CD8-positive, alpha-beta memory T cell (primary cell): ENCODE results near the gene ADGRF1. TPM values are rescaled to one million over a fixed set of nuclear protein-coding genes. Genes with fewer than 3 reads are reported as not detected.

Experiments
- CTCF ChIA-PET: fragments of 350-600 bp; sonication (Branson Sonifier 250); formaldehyde crosslinking; loops from one replicate; lab custom pipeline; 2021; ENCODE audit warnings: antibody characterized with exemption; lab: Charles Lee
- POLR2A ChIA-PET: fragments of 350-600 bp; sonication (Branson Sonifier 250); formaldehyde crosslinking; loops from one replicate; lab custom pipeline; 2021; ENCODE audit warnings: antibody characterized with exemption; lab: Charles Lee
- DNase-seq, 5 donors: peaks; one replicate each; pipeline versions ENCODE4 v3.0.0 to v3.0.0-alpha.2; 2020 to 2022; ENCODE audit warnings: mixed read lengths in 1 of 5
- H3K27ac ChIP-seq: one replicate; pipeline ENCODE4 v1.7.0; 2013; ENCODE audit warnings: low read depth, mild to moderate bottlenecking, low read length, moderate library complexity
- H3K27me3 ChIP-seq: 2 replicates; pipeline ENCODE4 v1.7.0; 2013; ENCODE audit warnings: low read length, mild to moderate bottlenecking; ENCODE audit not compliant: insufficient read depth, poor library complexity, severe bottlenecking
- H3K36me3 ChIP-seq: 2 replicates; pipeline ENCODE4 v1.7.0; 2013; ENCODE audit warnings: mild to moderate bottlenecking, low read length, moderate library complexity; ENCODE audit not compliant: insufficient read depth
- H3K4me1 ChIP-seq: 2 replicates; pipeline ENCODE4 v1.7.0; 2013; ENCODE audit warnings: mild to moderate bottlenecking, low read length, moderate library complexity; ENCODE audit not compliant: insufficient read depth
- H3K4me3 ChIP-seq: 2 replicates; pipeline ENCODE4 v1.7.0; 2013; ENCODE audit warnings: mild to moderate bottlenecking, low read length
- H3K9me3 ChIP-seq: 2 replicates; pipeline ENCODE4 v1.7.0; 2013; ENCODE audit warnings: mild to moderate bottlenecking, low read length
- H3K27ac Mint-ChIP-seq, 8 donors: one replicate each; pipeline ENCODE4 v1.8.0; 2020 to 2021; ENCODE audit warnings: mixed read lengths in 8 of 8, mild to moderate bottlenecking in 6 of 8, inconsistent platforms in 3 of 8, moderate library complexity in 3 of 8
- H3K27me3 Mint-ChIP-seq, 2 donors: one replicate each; pipeline ENCODE4 v1.8.0; 2020 to 2021; ENCODE audit warnings: mixed read lengths in 2 of 2, mild to moderate bottlenecking in 1 of 2, moderate library complexity in 1 of 2
- H3K36me3 Mint-ChIP-seq, 3 donors: one replicate each; pipeline ENCODE4 v1.8.0; 2020 to 2021; ENCODE audit warnings: mixed read lengths in 3 of 3, inconsistent platforms in 1 of 3, mild to moderate bottlenecking in 1 of 3
- H3K4me1 Mint-ChIP-seq, 3 donors: one replicate each; pipeline ENCODE4 v1.8.0; 2020 to 2021; ENCODE audit warnings: mixed read lengths in 3 of 3, inconsistent platforms in 1 of 3, mild to moderate bottlenecking in 1 of 3
- H3K4me3 Mint-ChIP-seq, 7 donors: one replicate each; pipeline ENCODE4 v1.8.0; 2020 to 2021; ENCODE audit warnings: mixed read lengths in 7 of 7, mild to moderate bottlenecking in 6 of 7, moderate library complexity in 4 of 7, inconsistent platforms in 2 of 7
- H3K9me3 Mint-ChIP-seq, 5 donors: one replicate each; pipeline ENCODE4 v1.8.0; 2020 to 2022; ENCODE audit warnings: mixed read lengths in 5 of 5, mild to moderate bottlenecking in 3 of 5, moderate library complexity in 2 of 5, inconsistent platforms in 1 of 5
- polyA plus RNA-seq: library from polyadenylated mRNA; unstranded; fragments of 300-500 nt; fragmentation: Illumina TruSeq; gene quantifications from one replicate; pipeline ENCODE4 v1.2.3, GENCODE V29; 2021
- total RNA-seq, 2 experiments: library from RNA; stranded (reverse); gene quantifications; one replicate each; pipeline ENCODE4 v1.2.3, GENCODE V29; 2021

Gene ADGRF1
- total and polyA plus RNA-seq, 3 experiments from 2014 or later, result not detected

GRCh38 chr6:47070461-47070860 is 28.3 kb upstream of the ADGRF1 start:
- H3K36me3 ChIP-seq, result no peaks in the 10 kb centered on the region
- POLR2A ChIA-PET, result no interaction called here
- H3K4me1 ChIP-seq, result no peaks in the 10 kb centered on the region
- H3K4me3 ChIP-seq, result no peak overlapping the region
- H3K27me3 ChIP-seq, result no peaks in the 10 kb centered on the region
- Mint-ChIP-seq H3K4me3 (no peak overlapping the region), H3K27me3 (peaks cover 4% of the 10 kb centered on the region in 2 donors), H3K36me3 (peaks cover 0 to 1% (median 0%) of the 10 kb centered on the region in 3 donors), H3K4me1 (no peaks in the 10 kb centered on the region), H3K9me3 (no peaks in the 10 kb centered on the region), H3K27ac (no peak overlapping the region)
- DNase-seq, result no peak
- no peak overlapping the region for H3K27ac ChIP-seq
- H3K9me3 ChIP-seq, result no peaks in the 10 kb centered on the region
- CTCF ChIA-PET, result no interaction called here

- Mint-ChIP-seq H3K9me3 (no peaks in the 10 kb centered on the region), H3K4me3 (no peak overlapping the region), H3K27ac (no peak overlapping the region), H3K27me3 (peaks cover 0 to 2% of the 10 kb centered on the region in 2 donors), H3K36me3 (peaks cover 0 to 1% (median 0%) of the 10 kb centered on the region in 3 donors), H3K4me1 (no peaks in the 10 kb centered on the region)
- ChIA-PET CTCF (no interaction called here), POLR2A (no interaction called here)
- no peaks in the 10 kb centered on the region for H3K27me3 ChIP-seq
- H3K36me3 ChIP-seq, result no peaks in the 10 kb centered on the region
- no peaks in the 10 kb centered on the region for H3K9me3 ChIP-seq
- no peak overlapping the region for H3K27ac ChIP-seq
- H3K4me3 ChIP-seq, result no peak overlapping the region
- no peaks in the 10 kb centered on the region for H3K4me1 ChIP-seq
- DNase-seq, result no peak
Measured at GRCh38 chr6:47069156-47069555, 27.0 kb upstream of the ADGRF1 start.

- Mint-ChIP-seq H3K27me3 (peaks cover 2 to 3% of the 10 kb centered on the region in 2 donors), H3K9me3 (peaks cover 0 to 4% (median 0%) of the 10 kb centered on the region in 5 donors), H3K4me1 (no peaks in the 10 kb centered on the region), H3K27ac (no peak overlapping the region), H3K36me3 (peaks cover 0 to 1% (median 0%) of the 10 kb centered on the region in 3 donors), H3K4me3 (no peak overlapping the region)
- Histone ChIP-seq H3K27me3 (no peaks in the 10 kb centered on the region), H3K4me1 (no peaks in the 10 kb centered on the region), H3K27ac (no peak overlapping the region), H3K4me3 (no peak overlapping the region), H3K36me3 (no peaks in the 10 kb centered on the region), H3K9me3 (no peaks in the 10 kb centered on the region)
- POLR2A ChIA-PET, result no interaction called here
- no peak for DNase-seq
- CTCF ChIA-PET, result no interaction called here
Measured at GRCh38 chr6:47066418-47066817, 24.3 kb upstream of the ADGRF1 start.

GRCh38 chr6:47064274-47064673 is 22.1 kb upstream of the ADGRF1 start:
- H3K4me1 ChIP-seq, result no peaks in the 10 kb centered on the region
- peaks cover 0 to 3% of the 10 kb centered on the region in 2 donors for H3K27me3 Mint-ChIP-seq
- no peaks in the 10 kb centered on the region for H3K9me3 ChIP-seq
- ChIA-PET CTCF (no interaction called here), POLR2A (no interaction called here)
- H3K9me3 Mint-ChIP-seq, result peaks cover 0 to 4% (median 0%) of the 10 kb centered on the region in 5 donors
- no peak overlapping the region for H3K4me3 Mint-ChIP-seq
- H3K27me3 ChIP-seq, result no peaks in the 10 kb centered on the region
- no peaks in the 10 kb centered on the region for H3K36me3 ChIP-seq
- H3K4me1 Mint-ChIP-seq, result no peaks in the 10 kb centered on the region
- no peaks in the 10 kb centered on the region for H3K36me3 Mint-ChIP-seq
- no peak for DNase-seq
- H3K27ac Mint-ChIP-seq, result no peak overlapping the region
- no peak overlapping the region for H3K27ac ChIP-seq
- no peak overlapping the region for H3K4me3 ChIP-seq

- Histone ChIP-seq H3K4me1 (no peaks in the 10 kb centered on the region), H3K27ac (no peak overlapping the region), H3K4me3 (no peak overlapping the region), H3K9me3 (no peaks in the 10 kb centered on the region), H3K36me3 (no peaks in the 10 kb centered on the region), H3K27me3 (no peaks in the 10 kb centered on the region)
- no peak for DNase-seq
- Mint-ChIP-seq H3K4me3 (no peak overlapping the region), H3K9me3 (peaks cover 0 to 4% (median 0%) of the 10 kb centered on the region in 5 donors), H3K36me3 (no peaks in the 10 kb centered on the region), H3K4me1 (no peaks in the 10 kb centered on the region), H3K27ac (no peak overlapping the region), H3K27me3 (peaks cover 0 to 3% of the 10 kb centered on the region in 2 donors)
- ChIA-PET POLR2A (no interaction called here), CTCF (no interaction called here)
Measured at GRCh38 chr6:47062346-47062745, 20.2 kb upstream of the ADGRF1 start.

GRCh38 chr6:47061309-47062300 is 19.5 kb upstream of the ADGRF1 start:
- H3K27me3 Mint-ChIP-seq, result peaks cover 0 to 3% of the 10 kb centered on the region in 2 donors
- no peaks in the 10 kb centered on the region for H3K36me3 Mint-ChIP-seq
- no peaks in the 10 kb centered on the region for H3K9me3 ChIP-seq
- POLR2A ChIA-PET, result no interaction called here
- H3K36me3 ChIP-seq, result no peaks in the 10 kb centered on the region
- no peak overlapping the region for H3K4me3 ChIP-seq
- DNase-seq, result no peak
- H3K9me3 Mint-ChIP-seq, result peaks cover 0 to 4% (median 0%) of the 10 kb centered on the region in 5 donors
- H3K4me1 ChIP-seq, result no peaks in the 10 kb centered on the region
- no peak overlapping the region for H3K4me3 Mint-ChIP-seq
- no peak overlapping the region for H3K27ac Mint-ChIP-seq
- H3K27me3 ChIP-seq, result no peaks in the 10 kb centered on the region
- H3K27ac ChIP-seq, result no peak overlapping the region
- CTCF ChIA-PET, result no interaction called here
- no peaks in the 10 kb centered on the region for H3K4me1 Mint-ChIP-seq

- Mint-ChIP-seq H3K27ac (no peak overlapping the region), H3K4me3 (no peak overlapping the region), H3K4me1 (no peaks in the 10 kb centered on the region), H3K27me3 (peaks cover 0 to 8% of the 10 kb centered on the region in 2 donors), H3K9me3 (peaks cover 0 to 8% (median 3%) of the 10 kb centered on the region in 5 donors), H3K36me3 (no peaks in the 10 kb centered on the region)
- ChIA-PET CTCF (no interaction called here), POLR2A (no interaction called here)
- no peaks in the 10 kb centered on the region for H3K9me3 ChIP-seq
- H3K27me3 ChIP-seq, result no peaks in the 10 kb centered on the region
- H3K4me3 ChIP-seq, result no peak overlapping the region
- no peaks in the 10 kb centered on the region for H3K36me3 ChIP-seq
- no peaks in the 10 kb centered on the region for H3K4me1 ChIP-seq
- no peak overlapping the region for H3K27ac ChIP-seq
- DNase-seq, result no peak
Measured at GRCh38 chr6:47059216-47059885, 17.2 kb upstream of the ADGRF1 start.
